Panc1 (cell line): Measurements from ENCODE around the gene CACNA1G. TPM values are rescaled to one million over a fixed set of nuclear protein-coding genes. Genes with fewer than 3 reads are reported as not detected.
A peak's percentile ranks its signal among the peaks of the same experiment; 100 is the strongest.

ENCODE experiments used
- ATAC-seq: fragments of 200-7000 bp; cut with Tn5 transposase; 2 replicates; pipeline ENCODE4 v1.9.1; 2020; ENCODE audit warnings: mild to moderate bottlenecking, moderate library complexity
- BruUV-seq: library from RNA; stranded (reverse); fragments of 400-500 nt; replicated peaks from 2 replicates; lab custom pipeline; 2021; lab: Mats Ljungman, UMichigan
- CTCF ChIA-PET: fragments of 300-600 bp; sonication (Branson Sonifier 250); formaldehyde crosslinking; loops from one replicate; lab custom pipeline; 2022; ENCODE audit warnings: antibody characterized with exemption; lab: Charles Lee
- POLR2A ChIA-PET: fragments of 300-600 bp; sonication (Branson Sonifier 250); formaldehyde crosslinking; loops from one replicate; lab custom pipeline; 2022; ENCODE audit warnings: antibody characterized with exemption; lab: Charles Lee
- DNase-seq: peaks from one replicate; pipeline ENCODE4 v3.0.0-alpha.2; 2010; ENCODE audit warnings: low read depth, low spot score
- H3K27ac ChIP-seq: 2 replicates; pipeline ENCODE4 v1.5.1; 2011; ENCODE audit warnings: mild to moderate bottlenecking, low read length, inconsistent platforms
- H3K27me3 ChIP-seq: fragments of 200-500 bp; sonication (Bioruptor generic); 2 replicates; pipeline ENCODE4 v1.6.0; 2014; ENCODE audit warnings: low read length, inconsistent platforms; ENCODE audit not compliant: control insufficient read depth, insufficient read depth
- H3K36me3 ChIP-seq: fragments of 200-500 bp; sonication (Bioruptor generic); 2 replicates; pipeline ENCODE4 v1.5.1; 2014; ENCODE audit warnings: inconsistent platforms, mild to moderate bottlenecking, low read length, moderate library complexity; ENCODE audit not compliant: control insufficient read depth, insufficient read depth
- H3K4me1 ChIP-seq: 2 replicates; pipeline ENCODE4 v1.5.1; 2011; ENCODE audit warnings: inconsistent platforms, mild to moderate bottlenecking, low read length, moderate library complexity; ENCODE audit not compliant: control insufficient read depth, insufficient read depth
- H3K4me3 ChIP-seq, 2 experiments: 2 replicates each; pipeline ENCODE4 v1.5.1; 2011 to 2012; ENCODE audit warnings: low read depth in 2 of 2, low read length in 2 of 2, mild to moderate bottlenecking in 2 of 2, inconsistent platforms in 1 of 2, moderate library complexity in 1 of 2
- H3K9me3 ChIP-seq: fragments of 200-500 bp; sonication (Bioruptor generic); 2 replicates; pipeline ENCODE4 v1.5.1; 2014; ENCODE audit warnings: low read depth, mild to moderate bottlenecking, inconsistent platforms, low read length, moderate library complexity; ENCODE audit not compliant: control insufficient read depth, insufficient read depth
- POLR2AphosphoS5 ChIP-seq: IDR thresholded peaks from 2 replicates; pipeline ENCODE4 v1.6.1; 2012; ENCODE audit warnings: mild to moderate bottlenecking, low read depth, low read length, moderate library complexity
- REST ChIP-seq, 2 experiments: IDR thresholded peaks; 2 replicates each; pipeline ENCODE4 v1.6.1; 2011 to 2012; ENCODE audit warnings: low read depth in 2 of 2, control low read depth in 1 of 2, low read length in 1 of 2, mild to moderate bottlenecking in 1 of 2, moderate library complexity in 1 of 2; ENCODE audit not compliant: insufficient read depth in 1 of 2
- SIN3A ChIP-seq: IDR thresholded peaks from 2 replicates; pipeline ENCODE4 v1.6.1; 2012; ENCODE audit warnings: low read depth, mild to moderate bottlenecking, low read length, moderate library complexity, borderline replicate concordance; ENCODE audit not compliant: insufficient read depth
- TCF7L2 ChIP-seq: IDR thresholded peaks from 2 replicates; pipeline ENCODE4 v1.6.1; 2011; ENCODE audit warnings: mild to moderate bottlenecking, low read depth, low read length, inconsistent platforms
- in situ Hi-C: cut with HindIII; loops from 2 replicates; pipeline ENCODE4 v1.10.0; 2016; ENCODE audit warnings: low sequenced_read_pairs, low pct_unique_long_range_greater_than_20kb
- intact Hi-C: fragments of 100-400 bp; cut with micrococcal nuclease; formaldehyde crosslinking; loops from one replicate; pipeline ENCODE4 v1.10.0; 2022; ENCODE audit not compliant: unreplicated experiment
- total RNA-seq: library from RNA; stranded (reverse); gene quantifications from one replicate; pipeline ENCODE4 v1.2.1, GENCODE V29; 2021; ENCODE audit not compliant: unreplicated experiment
- TF ChIP-seq, protein P1 (sequence below): fragments of 450-650 bp; IDR thresholded peaks from 2 replicates; pipeline ENCODE4 v1.5.1; 2017; ENCODE audit warnings: mild to moderate bottlenecking

CACNA1G gene
- total RNA-seq, 1 experiment from 2014 or later = 10.0 TPM

DNA sequence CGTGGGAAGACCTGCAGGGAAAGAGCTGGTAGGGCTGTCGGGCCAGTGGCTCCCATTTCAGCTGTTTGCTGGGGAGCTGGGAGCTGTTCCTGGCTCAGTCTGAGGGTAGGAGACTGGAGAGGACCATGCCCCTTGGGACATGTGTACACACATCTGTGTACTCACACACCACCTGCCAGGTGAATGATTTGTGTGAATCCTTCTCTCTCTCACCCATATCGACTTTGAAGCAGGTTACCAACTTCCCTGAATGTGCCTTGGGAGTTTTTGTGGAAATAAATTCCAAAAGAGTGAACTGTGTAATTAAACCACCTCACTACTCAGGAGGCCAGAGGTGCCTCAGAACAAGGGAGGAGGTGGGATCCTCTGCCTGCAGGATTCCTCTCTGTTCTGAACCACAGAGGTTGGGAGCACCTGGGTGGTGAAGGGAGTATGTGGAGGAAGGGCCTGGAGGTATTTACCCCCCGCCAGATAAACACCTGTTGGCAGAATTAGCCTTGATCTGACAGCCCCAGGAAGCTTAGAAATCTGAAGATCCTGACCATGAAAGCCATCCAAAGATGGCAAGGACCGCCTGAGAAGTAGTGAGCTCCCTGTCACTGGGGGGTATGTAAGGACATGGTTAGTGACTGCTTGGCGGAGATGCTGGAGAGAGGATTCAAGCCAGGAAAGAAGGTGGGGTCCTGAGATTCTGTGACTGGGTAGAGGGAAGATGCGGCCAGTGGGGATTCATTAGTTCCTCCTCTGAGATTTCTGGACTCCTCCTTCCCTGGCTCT, 77.5 kb downstream of the CACNA1G start:
- peak overlapping the region; percentile 100 for H3K27ac ChIP-seq
- ATAC-seq (no peak), DNase-seq (no peak)
- H3K4me1 ChIP-seq = peaks cover 90% of the 10 kb centered on the region
- no peaks in the 10 kb centered on the region for H3K9me3 ChIP-seq
- in situ Hi-C loops (no loop called here), intact Hi-C loops (no loop called here)
- no peaks in the 10 kb centered on the region for H3K27me3 ChIP-seq
- TF ChIP-seq TCF7L2 = no peak
- TF ChIP-seq POLR2AphosphoS5 = no peak; the same call in 1 of the 2 replicates
- TF ChIP-seq REST (IDR thresholded peaks at IDR 0.05; ENCODE audit: insufficient read depth in 1 of 2, low read depth in 2 of 2, low read length in 1 of 2) = no peak
- TF ChIP-seq SIN3A = no peak
- TF ChIP-seq, protein P1, sequence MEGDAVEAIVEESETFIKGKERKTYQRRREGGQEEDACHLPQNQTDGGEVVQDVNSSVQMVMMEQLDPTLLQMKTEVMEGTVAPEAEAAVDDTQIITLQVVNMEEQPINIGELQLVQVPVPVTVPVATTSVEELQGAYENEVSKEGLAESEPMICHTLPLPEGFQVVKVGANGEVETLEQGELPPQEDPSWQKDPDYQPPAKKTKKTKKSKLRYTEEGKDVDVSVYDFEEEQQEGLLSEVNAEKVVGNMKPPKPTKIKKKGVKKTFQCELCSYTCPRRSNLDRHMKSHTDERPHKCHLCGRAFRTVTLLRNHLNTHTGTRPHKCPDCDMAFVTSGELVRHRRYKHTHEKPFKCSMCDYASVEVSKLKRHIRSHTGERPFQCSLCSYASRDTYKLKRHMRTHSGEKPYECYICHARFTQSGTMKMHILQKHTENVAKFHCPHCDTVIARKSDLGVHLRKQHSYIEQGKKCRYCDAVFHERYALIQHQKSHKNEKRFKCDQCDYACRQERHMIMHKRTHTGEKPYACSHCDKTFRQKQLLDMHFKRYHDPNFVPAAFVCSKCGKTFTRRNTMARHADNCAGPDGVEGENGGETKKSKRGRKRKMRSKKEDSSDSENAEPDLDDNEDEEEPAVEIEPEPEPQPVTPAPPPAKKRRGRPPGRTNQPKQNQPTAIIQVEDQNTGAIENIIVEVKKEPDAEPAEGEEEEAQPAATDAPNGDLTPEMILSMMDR = no peak
- POLR2A ChIA-PET = interaction anchor here (1.6 kb wide), 1 partner anchor 46 kb away, joined by 4 read pairs; no protein-coding TSS in a partner anchor
- TSS peak; percentile 89 for BruUV-seq
- peaks cover 3% of the 10 kb centered on the region; the same call in 1 of the 2 replicates for H3K36me3 ChIP-seq
- CTCF ChIA-PET = interaction anchor here (0.6 to 2.9 kb wide), 7 partner anchors 7 to 402 kb away, joined by 3 to 9 read pairs (median 7); no protein-coding TSS in a partner anchor
- H3K4me3 ChIP-seq = peak overlapping the region in 1 of 2 experiments; percentile 32; a peak in 2 of 4 replicates

DNA sequence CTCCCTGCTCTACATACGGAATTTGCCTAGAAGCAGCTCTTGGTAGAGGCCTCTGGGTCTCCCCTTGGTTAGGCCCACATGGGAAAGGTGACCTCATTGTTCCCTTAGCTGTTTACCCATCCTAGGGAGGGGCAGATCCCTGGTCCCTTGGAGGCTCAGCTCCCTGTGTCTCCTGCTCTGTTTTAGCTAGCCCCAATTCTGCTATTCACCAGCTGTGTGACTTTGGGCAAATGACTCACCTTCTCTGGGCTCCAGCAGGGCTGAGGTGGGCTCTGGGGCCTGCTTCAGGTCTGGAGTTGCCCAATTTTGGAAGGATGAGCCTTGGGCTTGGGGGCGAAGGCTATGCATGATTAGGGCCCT, 78.1 kb downstream of the CACNA1G start:
- TF ChIP-seq SIN3A (no peak), POLR2AphosphoS5 (no peak), REST (IDR thresholded peaks at IDR 0.05; ENCODE audit: insufficient read depth in 1 of 2, low read depth in 2 of 2, low read length in 1 of 2) (no peak), TCF7L2 (no peak)
- TF ChIP-seq, protein P1 = no peak
- no peaks in the 10 kb centered on the region for H3K27me3 ChIP-seq
- H3K4me1 ChIP-seq = peaks cover 90% of the 10 kb centered on the region
- H3K27ac ChIP-seq = peak overlapping the region; percentile 100
- no TSS peak for BruUV-seq
- H3K4me3 ChIP-seq = peak overlapping the region in 1 of 2 experiments; percentile 32; a peak in 2 of 4 replicates
- in situ Hi-C loops (no loop called here), intact Hi-C loops (no loop called here)
- no peaks in the 10 kb centered on the region for H3K9me3 ChIP-seq
- DNase-seq = no peak
- peak; percentile 64 for ATAC-seq
- ChIA-PET POLR2A (interaction anchor here (0.7 to 1.6 kb wide), 2 partner anchors 36 to 46 kb away, joined by 4 to 12 read pairs; no protein-coding TSS in a partner anchor), CTCF (interaction anchor here (0.5 to 2.9 kb wide), 11 partner anchors 8 to 89 kb away, joined by 3 to 10 read pairs (median 4); no protein-coding TSS in a partner anchor)
- H3K36me3 ChIP-seq = peaks cover 3% of the 10 kb centered on the region; the same call in 1 of the 2 replicates
